ENCODE results near the gene TTC23L.
A peak's percentile ranks its signal among the peaks of the same experiment; 100 is the strongest.

Gene TTC23L

DNA sequence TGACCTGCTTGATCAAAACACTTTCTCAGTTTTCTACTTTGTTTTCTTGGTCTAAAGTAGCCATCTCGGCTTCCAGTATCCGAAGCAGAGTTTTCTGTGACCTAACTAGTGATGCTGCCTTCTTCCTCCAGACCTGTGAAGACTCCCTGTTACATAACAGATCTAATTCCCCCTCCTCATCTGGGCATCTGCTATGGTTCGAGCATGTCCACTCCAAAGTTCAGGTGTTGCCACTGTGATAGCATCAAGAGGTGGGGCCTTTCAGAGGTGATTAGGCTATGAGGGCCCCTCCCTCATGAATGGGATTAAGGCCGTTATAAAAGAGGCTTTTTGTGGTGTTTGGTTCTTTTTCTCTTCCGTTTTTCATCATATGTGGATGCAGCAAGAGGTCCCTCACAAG lies 20.3 kb downstream of the TTC23L start:
- H3K9ac ChIP-seq (ENCODE audit: low read depth, low read length, poor library complexity, severe bottlenecking): no peak overlapping the region
- H2AFZ ChIP-seq (ENCODE audit: low read length): no peak overlapping the region

DNA sequence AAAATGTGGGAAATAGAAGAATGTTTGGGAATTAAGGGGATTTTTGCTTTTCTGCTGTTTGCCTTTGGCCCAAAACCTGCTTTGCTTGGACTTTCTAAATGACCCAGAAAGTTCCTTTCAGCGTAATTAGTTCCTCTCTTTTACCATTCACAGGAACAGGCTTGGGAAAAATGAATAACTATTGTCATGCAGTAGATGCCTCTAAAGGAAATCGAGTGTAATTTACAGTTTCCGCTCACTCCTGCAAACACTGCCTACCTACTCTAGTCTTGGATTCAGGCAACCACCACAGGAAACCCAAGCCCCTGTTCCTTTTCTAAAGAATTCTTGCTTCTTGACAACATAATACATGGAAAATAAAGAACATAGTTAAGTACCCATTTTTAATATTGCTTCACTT lies 25.0 kb downstream of the TTC23L start:
- Histone ChIP-seq H3F3A (ENCODE audit: low read depth) (no peaks in the 10 kb centered on the region), H3K36me3 (ENCODE audit: insufficient read depth, low read length) (no peaks in the 10 kb centered on the region), H3K4me3 (ENCODE audit: low read length, poor library complexity, severe bottlenecking) (peak overlapping the region; percentile 58), H3K4me1 (ENCODE audit: insufficient read depth, low read length, poor library complexity, severe bottlenecking) (peaks cover 37% of the 10 kb centered on the region), H4K20me1 (ENCODE audit: insufficient read depth, low read length, poor library complexity, severe bottlenecking) (no peaks in the 10 kb centered on the region), H3K4me2 (ENCODE audit: low read depth, low read length, poor library complexity, severe bottlenecking) (peak overlapping the region; percentile 70), H3K9me2 (replicated peaks; ENCODE audit: low read depth, low read length) (no peaks in the 10 kb centered on the region), H3K9ac (ENCODE audit: low read depth, low read length, poor library complexity, severe bottlenecking) (peak overlapping the region; percentile 29), H3K79me2 (ENCODE audit: insufficient read depth, low read length) (no peaks in the 10 kb centered on the region), H3K9me3 (ENCODE audit: insufficient read depth, low read depth, low read length) (no peaks in the 10 kb centered on the region), H3K27me3 (ENCODE audit: insufficient read depth, low read length, poor library complexity, severe bottlenecking) (no peaks in the 10 kb centered on the region), H2AFZ (ENCODE audit: low read length) (no peak overlapping the region)
- TF ChIP-seq, protein P1, sequence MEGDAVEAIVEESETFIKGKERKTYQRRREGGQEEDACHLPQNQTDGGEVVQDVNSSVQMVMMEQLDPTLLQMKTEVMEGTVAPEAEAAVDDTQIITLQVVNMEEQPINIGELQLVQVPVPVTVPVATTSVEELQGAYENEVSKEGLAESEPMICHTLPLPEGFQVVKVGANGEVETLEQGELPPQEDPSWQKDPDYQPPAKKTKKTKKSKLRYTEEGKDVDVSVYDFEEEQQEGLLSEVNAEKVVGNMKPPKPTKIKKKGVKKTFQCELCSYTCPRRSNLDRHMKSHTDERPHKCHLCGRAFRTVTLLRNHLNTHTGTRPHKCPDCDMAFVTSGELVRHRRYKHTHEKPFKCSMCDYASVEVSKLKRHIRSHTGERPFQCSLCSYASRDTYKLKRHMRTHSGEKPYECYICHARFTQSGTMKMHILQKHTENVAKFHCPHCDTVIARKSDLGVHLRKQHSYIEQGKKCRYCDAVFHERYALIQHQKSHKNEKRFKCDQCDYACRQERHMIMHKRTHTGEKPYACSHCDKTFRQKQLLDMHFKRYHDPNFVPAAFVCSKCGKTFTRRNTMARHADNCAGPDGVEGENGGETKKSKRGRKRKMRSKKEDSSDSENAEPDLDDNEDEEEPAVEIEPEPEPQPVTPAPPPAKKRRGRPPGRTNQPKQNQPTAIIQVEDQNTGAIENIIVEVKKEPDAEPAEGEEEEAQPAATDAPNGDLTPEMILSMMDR (conservative IDR thresholded peaks at IDR 0.05; ENCODE audit: low read length): no peak
- TF ChIP-seq EZH2phosphoT487 (IDR thresholded peaks at IDR 0.05; ENCODE audit: borderline replicate concordance): no peak

More for the DNA sequence above, 20.3 kb downstream of the TTC23L start:
- TF ChIP-seq, protein P1 (conservative IDR thresholded peaks at IDR 0.05; ENCODE audit: low read length): no peak
- no peak for TF ChIP-seq EZH2phosphoT487 (IDR thresholded peaks at IDR 0.05; ENCODE audit: borderline replicate concordance)
- Histone ChIP-seq H3K79me2 (ENCODE audit: insufficient read depth, low read length) (no peaks in the 10 kb centered on the region), H3K27me3 (ENCODE audit: insufficient read depth, low read length, poor library complexity, severe bottlenecking) (no peaks in the 10 kb centered on the region), H3K36me3 (ENCODE audit: insufficient read depth, low read length) (no peaks in the 10 kb centered on the region), H3K4me2 (ENCODE audit: low read depth, low read length, poor library complexity, severe bottlenecking) (no peak overlapping the region), H3F3A (ENCODE audit: low read depth) (no peaks in the 10 kb centered on the region), H3K4me1 (ENCODE audit: insufficient read depth, low read length, poor library complexity, severe bottlenecking) (peaks cover 33% of the 10 kb centered on the region), H3K9me2 (replicated peaks; ENCODE audit: low read depth, low read length) (no peaks in the 10 kb centered on the region), H3K9me3 (ENCODE audit: insufficient read depth, low read depth, low read length) (no peaks in the 10 kb centered on the region), H3K4me3 (ENCODE audit: low read length, poor library complexity, severe bottlenecking) (no peak overlapping the region), H4K20me1 (ENCODE audit: insufficient read depth, low read length, poor library complexity, severe bottlenecking) (no peaks in the 10 kb centered on the region)

DNA sequence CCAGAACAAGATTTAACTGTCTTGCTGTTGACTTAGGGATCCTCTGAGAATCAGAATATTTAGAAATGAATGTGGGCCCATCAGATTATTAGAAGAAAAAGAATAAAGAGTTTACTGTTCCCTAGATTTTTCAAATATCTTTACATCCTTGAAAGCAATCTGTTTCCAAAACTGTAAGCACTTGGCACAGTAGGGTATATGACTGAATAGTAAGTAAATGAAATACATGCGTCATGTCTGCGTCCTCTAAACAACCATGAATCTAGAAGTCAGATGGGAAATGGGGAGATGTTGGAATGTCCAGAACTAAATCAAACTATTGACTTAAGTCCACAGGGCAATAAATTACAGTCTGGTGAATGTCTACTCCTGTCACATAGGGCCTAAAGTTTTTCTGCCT lies 26.1 kb downstream of the TTC23L start:
- Histone ChIP-seq H3K79me2 (ENCODE audit: insufficient read depth, low read length) (no peaks in the 10 kb centered on the region), H3K27me3 (ENCODE audit: insufficient read depth, low read length, poor library complexity, severe bottlenecking) (no peaks in the 10 kb centered on the region), H3K4me3 (ENCODE audit: low read length, poor library complexity, severe bottlenecking) (no peak overlapping the region), H2AFZ (ENCODE audit: low read length) (no peak overlapping the region), H3K9ac (ENCODE audit: low read depth, low read length, poor library complexity, severe bottlenecking) (no peak overlapping the region), H3K4me2 (ENCODE audit: low read depth, low read length, poor library complexity, severe bottlenecking) (no peak overlapping the region), H3K9me3 (ENCODE audit: insufficient read depth, low read depth, low read length) (no peaks in the 10 kb centered on the region), H3K36me3 (ENCODE audit: insufficient read depth, low read length) (no peaks in the 10 kb centered on the region), H4K20me1 (ENCODE audit: insufficient read depth, low read length, poor library complexity, severe bottlenecking) (no peaks in the 10 kb centered on the region), H3K4me1 (ENCODE audit: insufficient read depth, low read length, poor library complexity, severe bottlenecking) (peaks cover 36% of the 10 kb centered on the region), H3F3A (ENCODE audit: low read depth) (no peaks in the 10 kb centered on the region), H3K9me2 (replicated peaks; ENCODE audit: low read depth, low read length) (no peaks in the 10 kb centered on the region)
- TF ChIP-seq, protein P1 (conservative IDR thresholded peaks at IDR 0.05; ENCODE audit: low read length): no peak
- TF ChIP-seq EZH2phosphoT487 (IDR thresholded peaks at IDR 0.05; ENCODE audit: borderline replicate concordance): no peak
